Measurements from ENCODE around the gene ELF5. TPM values are rescaled to one million over a fixed set of nuclear protein-coding genes. Genes with fewer than 3 reads are reported as not detected.

Gene ELF5
- total and polyA plus RNA-seq, 2 donors (not counting 1 experiment from before 2014, with no cell fraction given): not detected

DNA sequence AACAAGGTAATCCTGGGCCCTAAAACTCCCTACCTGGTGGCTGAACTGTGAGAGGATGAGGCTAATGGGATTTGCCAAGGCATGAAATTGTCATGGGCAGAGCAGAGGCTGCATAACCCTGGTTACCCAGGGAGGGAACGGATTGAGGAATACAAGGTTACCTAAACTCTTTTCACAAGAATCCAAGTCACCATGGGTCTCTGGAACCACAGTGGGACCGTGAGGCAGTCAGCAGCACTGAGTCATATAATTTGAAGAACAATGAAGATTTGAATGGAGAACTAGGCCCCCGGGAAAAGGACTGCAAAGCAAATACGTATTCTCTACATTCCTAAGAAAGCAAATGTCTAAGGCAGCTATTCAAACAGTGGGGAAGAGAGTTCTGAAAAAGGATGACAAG lies 55.1 kb downstream of the ELF5 start:
- WGBS (ENCODE audit: insufficient coverage): 100% methylated on average over 2 of the region's 4 CpGs
- no peak overlapping the region for H3K4me3 Mint-ChIP-seq
- TF ChIP-seq, protein P1, sequence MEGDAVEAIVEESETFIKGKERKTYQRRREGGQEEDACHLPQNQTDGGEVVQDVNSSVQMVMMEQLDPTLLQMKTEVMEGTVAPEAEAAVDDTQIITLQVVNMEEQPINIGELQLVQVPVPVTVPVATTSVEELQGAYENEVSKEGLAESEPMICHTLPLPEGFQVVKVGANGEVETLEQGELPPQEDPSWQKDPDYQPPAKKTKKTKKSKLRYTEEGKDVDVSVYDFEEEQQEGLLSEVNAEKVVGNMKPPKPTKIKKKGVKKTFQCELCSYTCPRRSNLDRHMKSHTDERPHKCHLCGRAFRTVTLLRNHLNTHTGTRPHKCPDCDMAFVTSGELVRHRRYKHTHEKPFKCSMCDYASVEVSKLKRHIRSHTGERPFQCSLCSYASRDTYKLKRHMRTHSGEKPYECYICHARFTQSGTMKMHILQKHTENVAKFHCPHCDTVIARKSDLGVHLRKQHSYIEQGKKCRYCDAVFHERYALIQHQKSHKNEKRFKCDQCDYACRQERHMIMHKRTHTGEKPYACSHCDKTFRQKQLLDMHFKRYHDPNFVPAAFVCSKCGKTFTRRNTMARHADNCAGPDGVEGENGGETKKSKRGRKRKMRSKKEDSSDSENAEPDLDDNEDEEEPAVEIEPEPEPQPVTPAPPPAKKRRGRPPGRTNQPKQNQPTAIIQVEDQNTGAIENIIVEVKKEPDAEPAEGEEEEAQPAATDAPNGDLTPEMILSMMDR (IDR thresholded peaks at IDR 0.05): no peak
- no peak for TF ChIP-seq EZH2 (IDR thresholded peaks at IDR 0.05; ENCODE audit: borderline replicate concordance, insufficient read depth, low read depth, low read length, poor library complexity, severe bottlenecking)
- no peaks in the 10 kb centered on the region for H3K27me3 ChIP-seq (replicated peaks in 1 of 4; ENCODE audit: control extremely low read depth in 1 of 4, control insufficient read depth in 3 of 4, insufficient read depth in 4 of 4, low read length in 3 of 4)
- ATAC-seq (ENCODE audit: low read depth) (no peak), DNase-seq (no peak)
- H3K36me3 ChIP-seq (replicated peaks in 1 of 2; ENCODE audit: control extremely low read depth in 1 of 2, control insufficient read depth in 1 of 2, extremely low read depth in 1 of 2, insufficient read depth in 2 of 2, low read length in 1 of 2): peaks cover 26 to 89% of the 10 kb centered on the region in 2 experiments
- CTCF ChIA-PET: interaction anchor here (1.1 kb wide), 1 partner anchor 470 kb away, joined by 4 read pairs; no protein-coding TSS in a partner anchor
- no peak overlapping the region for H3K4me3 ChIP-seq (ENCODE audit: control extremely low read depth in 1 of 5, extremely low read depth in 1 of 5, insufficient read depth in 1 of 5, low read depth in 2 of 5, low read length in 4 of 5)
- no peaks in the 10 kb centered on the region for H3K27me3 Mint-ChIP-seq
- no peak overlapping the region for H3K27ac ChIP-seq (ENCODE audit: low read length in 2 of 2)
- no peak overlapping the region for H2AFZ ChIP-seq (ENCODE audit: insufficient read depth, low read depth, low read length, poor library complexity, severe bottlenecking)
- intact Hi-C loops (cut with micrococcal nuclease): no loop called here
- no peak overlapping the region for H3K9ac ChIP-seq (ENCODE audit: low read length)
- no peak overlapping the region for H3K27ac Mint-ChIP-seq
- H3K79me2 ChIP-seq (ENCODE audit: control insufficient read depth, insufficient read depth, low read length): no peaks in the 10 kb centered on the region
- H3K4me1 Mint-ChIP-seq: no peaks in the 10 kb centered on the region
- H4K20me1 ChIP-seq (ENCODE audit: control insufficient read depth, insufficient read depth, low read length, poor library complexity, severe bottlenecking): no peaks in the 10 kb centered on the region
- POLR2A ChIA-PET: interaction anchor here (0.7 kb wide), 1 partner anchor 349 kb away, joined by 4 read pairs; no protein-coding TSS in a partner anchor
- H3K4me1 ChIP-seq (ENCODE audit: control insufficient read depth in 2 of 2, insufficient read depth in 2 of 2, low read length in 2 of 2): no peaks in the 10 kb centered on the region
- H3K9me3 ChIP-seq (ENCODE audit: control extremely low read depth in 1 of 3, control insufficient read depth in 2 of 3, insufficient read depth in 1 of 3, low read length in 2 of 3): no peaks in the 10 kb centered on the region
- no peaks in the 10 kb centered on the region for H3K9me3 Mint-ChIP-seq (ENCODE audit: insufficient read depth)
- H3K4me2 ChIP-seq (replicated peaks; ENCODE audit: low read depth, low read length, poor library complexity, severe bottlenecking): no peak overlapping the region

DNA sequence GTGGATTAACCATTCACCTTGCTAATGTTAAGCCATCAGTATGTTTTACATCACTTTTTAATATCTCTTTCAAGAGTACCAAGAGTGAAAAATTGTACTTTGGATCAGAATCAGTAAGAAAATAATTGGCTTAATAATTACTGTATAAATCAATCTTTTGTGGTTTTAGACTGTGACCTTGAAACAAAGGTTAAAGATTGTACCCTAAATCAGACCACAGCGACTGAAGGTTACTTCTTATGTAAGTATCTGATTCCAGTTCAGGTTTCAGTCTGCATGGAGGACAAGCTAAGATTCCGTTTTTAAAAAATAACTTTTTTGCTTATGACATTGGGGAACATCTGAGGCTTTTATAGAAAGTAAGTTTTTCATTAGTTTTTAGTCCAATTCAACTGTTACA lies 56.0 kb downstream of the ELF5 start:
- ATAC-seq (ENCODE audit: low read depth) (no peak), DNase-seq (no peak)
- no CpG with 5 or more reads among the region's 2 CpGs for WGBS (ENCODE audit: insufficient coverage)
- H3K9me3 Mint-ChIP-seq (ENCODE audit: insufficient read depth): no peaks in the 10 kb centered on the region
- POLR2A ChIA-PET: no interaction called here
- Histone ChIP-seq H3K4me1 (ENCODE audit: control insufficient read depth in 2 of 2, insufficient read depth in 2 of 2, low read length in 2 of 2) (no peaks in the 10 kb centered on the region), H3K27ac (ENCODE audit: low read length in 2 of 2) (no peak overlapping the region), H3K4me3 (ENCODE audit: control extremely low read depth in 1 of 5, extremely low read depth in 1 of 5, insufficient read depth in 1 of 5, low read depth in 2 of 5, low read length in 4 of 5) (no peak overlapping the region), H3K9me3 (ENCODE audit: control extremely low read depth in 1 of 3, control insufficient read depth in 2 of 3, insufficient read depth in 1 of 3, low read length in 2 of 3) (no peaks in the 10 kb centered on the region), H3K9ac (ENCODE audit: low read length) (no peak overlapping the region), H3K36me3 (replicated peaks in 1 of 2; ENCODE audit: control extremely low read depth in 1 of 2, control insufficient read depth in 1 of 2, extremely low read depth in 1 of 2, insufficient read depth in 2 of 2, low read length in 1 of 2) (peaks cover 23 to 89% of the 10 kb centered on the region in 2 experiments), H4K20me1 (ENCODE audit: control insufficient read depth, insufficient read depth, low read length, poor library complexity, severe bottlenecking) (no peaks in the 10 kb centered on the region), H3K27me3 (replicated peaks in 1 of 4; ENCODE audit: control extremely low read depth in 1 of 4, control insufficient read depth in 3 of 4, insufficient read depth in 4 of 4, low read length in 3 of 4) (no peaks in the 10 kb centered on the region), H3K4me2 (replicated peaks; ENCODE audit: low read depth, low read length, poor library complexity, severe bottlenecking) (no peak overlapping the region), H2AFZ (ENCODE audit: insufficient read depth, low read depth, low read length, poor library complexity, severe bottlenecking) (no peak overlapping the region), H3K79me2 (ENCODE audit: control insufficient read depth, insufficient read depth, low read length) (peaks cover 4% of the 10 kb centered on the region)
- CTCF ChIA-PET: interaction anchor here (0.7 to 0.8 kb wide), 2 partner anchors 872 to 1030 kb away, joined by 4 read pairs; no protein-coding TSS in a partner anchor
- H3K4me3 Mint-ChIP-seq: no peak overlapping the region
- H3K27ac Mint-ChIP-seq: no peak overlapping the region
- no peaks in the 10 kb centered on the region for H3K4me1 Mint-ChIP-seq
- H3K27me3 Mint-ChIP-seq: no peaks in the 10 kb centered on the region
- intact Hi-C loops (cut with micrococcal nuclease): no loop called here
- TF ChIP-seq EZH2 (IDR thresholded peaks at IDR 0.05; ENCODE audit: borderline replicate concordance, insufficient read depth, low read depth, low read length, poor library complexity, severe bottlenecking): no peak
- TF ChIP-seq, protein P1 (IDR thresholded peaks at IDR 0.05): no peak
